Raji (cell line): ENCODE measurements around the gene CTBP1.

Source experiments
- POLR2A ChIP-seq: IDR thresholded peaks from 2 replicates; pipeline ENCODE4 v1.6.1; 2011; ENCODE audit warnings: low read depth, low read length, control low read depth; ENCODE audit not compliant: insufficient read depth

Gene CTBP1

GRCh38 chr4:1195891-1196401, 53.0 kb downstream of the CTBP1 start:
- TF ChIP-seq POLR2A: no peak

- no peak for TF ChIP-seq POLR2A
These were observed 53.7 kb downstream of the CTBP1 start for GRCh38 chr4:1195109-1195671.

- TF ChIP-seq POLR2A: no peak
These were observed 54.7 kb downstream of the CTBP1 start for GRCh38 chr4:1194010-1194900.

- TF ChIP-seq POLR2A: no peak
These were observed 55.5 kb downstream of the CTBP1 start for GRCh38 chr4:1193206-1194009.

GRCh38 chr4:1192493-1193205, 56.3 kb downstream of the CTBP1 start:
- no peak for TF ChIP-seq POLR2A

- TF ChIP-seq POLR2A: no peak
These were observed 56.8 kb downstream of the CTBP1 start for GRCh38 chr4:1192091-1192492.

GRCh38 chr4:1191621-1192020, 57.3 kb downstream of the CTBP1 start:
- TF ChIP-seq POLR2A: no peak

- no peak for TF ChIP-seq POLR2A
These were observed 61.7 kb downstream of the CTBP1 start for GRCh38 chr4:1187182-1187581.

- TF ChIP-seq POLR2A: no peak
These were observed 64.8 kb downstream of the CTBP1 start for GRCh38 chr4:1183985-1184773.

GRCh38 chr4:1182313-1182712, 66.6 kb downstream of the CTBP1 start:
- TF ChIP-seq POLR2A: no peak

GRCh38 chr4:1180663-1181062, 68.3 kb downstream of the CTBP1 start:
- TF ChIP-seq POLR2A: no peak

GRCh38 chr4:1179976-1180375, 69.0 kb downstream of the CTBP1 start:
- TF ChIP-seq POLR2A: no peak

- TF ChIP-seq POLR2A: no peak
These were observed 69.9 kb downstream of the CTBP1 start for GRCh38 chr4:1179089-1179441.
